Nephron progenitor cell (in vitro differentiated cells): ENCODE measurements around the gene TAB2.
"Not testable (repeated sequence)": the region's sequence is repeated elsewhere in the genome, so short reads cannot be mapped to it uniquely, and the experiment has no call there.

Source experiments
- DNase-seq: peaks from one replicate; pipeline ENCODE4 v3.0.0; 2021
- H3K27ac Mint-ChIP-seq: 2 replicates; pipeline ENCODE4 v1.8.0; 2021; ENCODE audit warnings: mild to moderate bottlenecking, moderate library complexity, mixed read lengths
- H3K27me3 Mint-ChIP-seq: 2 replicates; pipeline ENCODE4 v1.8.0; 2021; ENCODE audit warnings: mild to moderate bottlenecking, low read depth, mixed read lengths; ENCODE audit not compliant: poor library complexity
- H3K36me3 Mint-ChIP-seq: 2 replicates; pipeline ENCODE4 v1.8.0; 2021; ENCODE audit warnings: low read depth, mixed read lengths
- H3K4me1 Mint-ChIP-seq: 2 replicates; pipeline ENCODE4 v1.8.0; 2021; ENCODE audit warnings: mixed read lengths
- H3K4me3 Mint-ChIP-seq: 2 replicates; pipeline ENCODE4 v1.8.0; 2021; ENCODE audit warnings: mild to moderate bottlenecking, moderate library complexity, mixed read lengths
- H3K9me3 Mint-ChIP-seq: 2 replicates; pipeline ENCODE4 v1.8.0; 2021; ENCODE audit warnings: mild to moderate bottlenecking, moderate library complexity, mixed read lengths
- TF ChIP-seq, protein P1 (sequence below): fragments of 200-600 bp; sonication (generic); IDR thresholded peaks from 2 replicates; pipeline ENCODE4 v1.5.0; 2021; ENCODE audit warnings: antibody characterized with exemption

The TAB2 gene

GRCh38 chr6:149346078-149346477, 28.6 kb downstream of the TAB2 start:
- H3K9me3 Mint-ChIP-seq = no peaks in the 10 kb centered on the region
- H3K27ac Mint-ChIP-seq = no peak overlapping the region
- H3K27me3 Mint-ChIP-seq = no peaks in the 10 kb centered on the region
- DNase-seq = no peak
- TF ChIP-seq, protein P1, sequence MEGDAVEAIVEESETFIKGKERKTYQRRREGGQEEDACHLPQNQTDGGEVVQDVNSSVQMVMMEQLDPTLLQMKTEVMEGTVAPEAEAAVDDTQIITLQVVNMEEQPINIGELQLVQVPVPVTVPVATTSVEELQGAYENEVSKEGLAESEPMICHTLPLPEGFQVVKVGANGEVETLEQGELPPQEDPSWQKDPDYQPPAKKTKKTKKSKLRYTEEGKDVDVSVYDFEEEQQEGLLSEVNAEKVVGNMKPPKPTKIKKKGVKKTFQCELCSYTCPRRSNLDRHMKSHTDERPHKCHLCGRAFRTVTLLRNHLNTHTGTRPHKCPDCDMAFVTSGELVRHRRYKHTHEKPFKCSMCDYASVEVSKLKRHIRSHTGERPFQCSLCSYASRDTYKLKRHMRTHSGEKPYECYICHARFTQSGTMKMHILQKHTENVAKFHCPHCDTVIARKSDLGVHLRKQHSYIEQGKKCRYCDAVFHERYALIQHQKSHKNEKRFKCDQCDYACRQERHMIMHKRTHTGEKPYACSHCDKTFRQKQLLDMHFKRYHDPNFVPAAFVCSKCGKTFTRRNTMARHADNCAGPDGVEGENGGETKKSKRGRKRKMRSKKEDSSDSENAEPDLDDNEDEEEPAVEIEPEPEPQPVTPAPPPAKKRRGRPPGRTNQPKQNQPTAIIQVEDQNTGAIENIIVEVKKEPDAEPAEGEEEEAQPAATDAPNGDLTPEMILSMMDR = no peak
- no peaks in the 10 kb centered on the region for H3K4me1 Mint-ChIP-seq
- H3K4me3 Mint-ChIP-seq = no peak overlapping the region
- peaks cover 23% of the 10 kb centered on the region for H3K36me3 Mint-ChIP-seq

GRCh38 chr6:149347067-149347466, 29.6 kb downstream of the TAB2 start:
- H3K27ac Mint-ChIP-seq = no peak overlapping the region
- TF ChIP-seq, protein P1 = no peak
- H3K9me3 Mint-ChIP-seq = no peaks in the 10 kb centered on the region
- DNase-seq = no peak
- H3K36me3 Mint-ChIP-seq = peaks cover 23% of the 10 kb centered on the region
- no peaks in the 10 kb centered on the region for H3K27me3 Mint-ChIP-seq
- no peak overlapping the region for H3K4me3 Mint-ChIP-seq
- no peaks in the 10 kb centered on the region for H3K4me1 Mint-ChIP-seq

DNA sequence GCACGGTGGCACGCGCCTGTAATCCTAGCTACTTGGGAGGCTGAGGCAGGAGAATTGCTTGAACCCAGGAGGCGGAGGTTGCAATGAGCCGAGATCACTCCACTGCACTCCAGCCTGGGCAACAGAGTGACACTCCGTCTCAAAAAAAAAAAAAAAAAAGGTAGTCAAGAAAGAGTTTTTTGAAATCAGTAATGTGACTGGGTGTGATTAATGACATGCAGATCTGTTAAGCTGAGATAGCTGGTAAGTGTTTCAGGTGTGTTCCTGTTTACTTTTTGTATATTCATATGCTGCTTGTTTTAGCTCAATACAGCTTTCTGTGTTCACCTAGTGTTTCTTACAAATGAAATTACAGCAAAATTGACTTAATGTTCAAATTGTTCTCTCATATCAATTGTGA, 31.8 kb downstream of the TAB2 start:
- H3K36me3 Mint-ChIP-seq = peaks cover 23% of the 10 kb centered on the region
- H3K9me3 Mint-ChIP-seq, DNase-seq, H3K4me3 Mint-ChIP-seq, H3K4me1 Mint-ChIP-seq, H3K27ac Mint-ChIP-seq, H3K27me3 Mint-ChIP-seq: not testable (repeated sequence)

GRCh38 chr6:149354009-149354408, 36.5 kb downstream of the TAB2 start:
- peaks cover 4% of the 10 kb centered on the region for H3K4me1 Mint-ChIP-seq
- peaks cover 22% of the 10 kb centered on the region for H3K36me3 Mint-ChIP-seq
- DNase-seq = no peak
- TF ChIP-seq, protein P1 = no peak
- H3K27me3 Mint-ChIP-seq = no peaks in the 10 kb centered on the region
- H3K9me3 Mint-ChIP-seq = no peaks in the 10 kb centered on the region
- no peak overlapping the region for H3K4me3 Mint-ChIP-seq
- H3K27ac Mint-ChIP-seq = no peak overlapping the region

DNA sequence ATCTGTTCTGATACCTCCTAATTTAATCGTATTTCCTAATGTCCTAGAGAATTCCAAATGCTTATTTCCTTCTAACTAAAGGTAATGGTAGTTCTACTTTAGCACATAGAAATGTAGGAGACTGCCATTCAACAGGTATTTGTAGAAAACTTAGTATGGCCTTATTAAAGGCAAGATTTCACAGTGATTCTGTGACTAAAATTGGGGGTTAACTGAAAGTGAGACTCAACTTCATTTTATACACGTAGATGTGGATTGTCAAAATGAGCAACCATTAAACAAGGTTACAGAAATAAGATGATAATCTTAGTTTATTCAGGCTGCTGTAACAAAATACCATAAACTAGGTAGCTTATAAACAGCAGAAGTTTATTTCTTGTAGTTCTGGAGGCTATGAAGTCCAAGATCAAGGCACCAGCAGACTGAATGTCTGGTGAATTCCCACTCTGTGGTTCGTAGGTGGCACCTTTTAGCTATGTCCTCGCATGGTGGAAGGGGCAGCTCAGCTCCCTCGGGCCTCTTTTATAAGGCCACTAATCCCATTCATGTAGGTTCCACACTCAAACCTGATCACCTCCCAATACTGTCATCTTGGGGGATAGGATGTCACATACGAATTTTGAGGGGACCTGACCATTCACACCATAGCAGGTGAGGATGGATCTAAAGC, 38.7 kb downstream of the TAB2 start:
- Mint-ChIP-seq H3K9me3 (peaks cover 4% of the 10 kb centered on the region), H3K36me3 (peaks cover 33% of the 10 kb centered on the region), H3K27ac (no peak overlapping the region), H3K4me1 (peaks cover 4% of the 10 kb centered on the region), H3K27me3 (no peaks in the 10 kb centered on the region), H3K4me3 (no peak overlapping the region)
- TF ChIP-seq, protein P1 = no peak
- no peak for DNase-seq

DNA sequence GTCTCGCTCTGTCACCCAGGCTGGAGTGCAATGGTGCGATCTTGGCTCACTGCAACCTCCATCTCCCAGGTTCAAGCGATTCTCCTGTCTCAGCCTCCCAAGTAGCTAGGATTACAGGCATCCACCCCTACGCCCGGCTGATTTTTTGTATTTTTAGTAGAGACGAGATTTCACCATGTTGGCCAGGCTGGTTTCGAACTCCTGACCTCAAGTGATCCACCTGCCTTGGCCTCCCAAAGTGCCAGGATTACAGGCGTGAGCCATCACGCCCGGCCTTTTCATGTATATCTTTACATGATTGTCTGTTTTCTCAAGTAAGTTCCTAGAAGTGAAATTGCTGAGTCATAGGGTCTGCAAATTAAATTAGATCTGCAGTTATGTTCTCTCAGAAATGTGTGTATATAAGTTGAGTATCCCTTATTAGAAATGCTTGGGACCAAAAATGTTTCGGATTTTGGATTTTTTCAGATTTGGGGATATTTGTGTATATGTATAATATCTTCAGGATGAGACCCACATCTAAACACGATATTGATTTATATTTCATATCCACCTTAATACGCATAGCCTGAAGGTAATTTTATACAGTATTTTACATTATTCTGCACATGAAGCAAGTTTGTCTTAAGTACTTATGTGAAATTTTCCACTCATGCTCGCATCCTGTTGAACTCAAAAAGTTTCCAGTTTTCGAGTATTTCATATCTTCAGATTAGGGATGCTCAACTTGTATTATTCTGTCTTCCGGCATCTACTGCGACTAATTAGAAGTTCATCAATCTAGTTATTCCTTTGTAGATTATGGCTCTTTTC, 40.4 kb downstream of the TAB2 start:
- Mint-ChIP-seq H3K9me3 (peaks cover 4% of the 10 kb centered on the region), H3K4me1 (peaks cover 4% of the 10 kb centered on the region), H3K4me3 (no peak overlapping the region), H3K27me3 (no peaks in the 10 kb centered on the region), H3K27ac (no peak overlapping the region), H3K36me3 (peaks cover 42% of the 10 kb centered on the region)
- TF ChIP-seq, protein P1 = no peak
- DNase-seq = no peak
